HL-60 (cell line): ENCODE results near the gene SLC25A6.

ENCODE experiments used
- DNase-seq, 2 experiments: peaks; one replicate each; pipeline ENCODE4 v3.0.0-alpha.2; 2010 to 2020; ENCODE audit warnings: low read depth in 1 of 2, low spot score in 1 of 2
- H3K27ac ChIP-seq: fragments of 250-450 bp; sonication (Bioruptor Pico); replicated peaks from 2 replicates; pipeline ENCODE4 v1.5.1; 2020; ENCODE audit warnings: mild to moderate bottlenecking, moderate library complexity
- H3K27me3 ChIP-seq: fragments of 250-450 bp; sonication (Bioruptor Pico); 2 replicates; pipeline ENCODE4 v1.5.1; 2021; ENCODE audit warnings: mild to moderate bottlenecking, moderate library complexity; ENCODE audit not compliant: insufficient read depth, poor library complexity, severe bottlenecking
- H3K4me3 ChIP-seq: replicated peaks from 2 replicates; pipeline ENCODE4 v1.5.1; 2011; ENCODE audit warnings: mild to moderate bottlenecking, control low read depth, low read length; ENCODE audit not compliant: insufficient read depth
- CTCF ChIP-seq: IDR thresholded peaks from one replicate; pipeline ENCODE4 v1.5.1; 2011; ENCODE audit warnings: low read length, control low read depth, inconsistent platforms; ENCODE audit not compliant: insufficient read depth
- GABPA ChIP-seq: IDR thresholded peaks from 2 replicates; pipeline ENCODE4 v1.6.1; 2012; ENCODE audit warnings: low read depth
- POLR2AphosphoS5 ChIP-seq: IDR thresholded peaks from 2 replicates; pipeline ENCODE4 v1.6.1; 2012; ENCODE audit warnings: low read depth
- REST ChIP-seq: IDR thresholded peaks from 2 replicates; pipeline ENCODE4 v1.6.1; 2012; ENCODE audit warnings: low read depth; ENCODE audit not compliant: insufficient replicate concordance
- SPI1 ChIP-seq: IDR thresholded peaks from 2 replicates; pipeline ENCODE4 v1.6.1; 2012; ENCODE audit warnings: low read depth, mild to moderate bottlenecking, borderline replicate concordance

SLC25A6 gene

GRCh38 chrX:1357993-1358392 lies 33.9 kb downstream of the SLC25A6 start:
- Histone ChIP-seq H3K27ac (no peak overlapping the region), H3K4me3 (no peak overlapping the region), H3K27me3 (no peaks in the 10 kb centered on the region)
- TF ChIP-seq GABPA (no peak), REST (no peak), POLR2AphosphoS5 (no peak), CTCF (no peak), SPI1 (no peak)
- DNase-seq = no peak

GRCh38 chrX:1355131-1356046 lies 36.5 kb downstream of the SLC25A6 start:
- no peaks in the 10 kb centered on the region for H3K27me3 ChIP-seq
- no peak overlapping the region for H3K27ac ChIP-seq
- DNase-seq = no peak
- TF ChIP-seq REST (no peak), CTCF (no peak), SPI1 (no peak), POLR2AphosphoS5 (no peak), GABPA (no peak)
- no peak overlapping the region for H3K4me3 ChIP-seq

- Histone ChIP-seq H3K27ac (no peak overlapping the region), H3K4me3 (no peak overlapping the region), H3K27me3 (no peaks in the 10 kb centered on the region)
- TF ChIP-seq SPI1 (no peak), POLR2AphosphoS5 (no peak), CTCF (no peak)
- no peak for DNase-seq
Measured at GRCh38 chrX:1354036-1355019, 37.6 kb downstream of the SLC25A6 start.
